Activated T-cell treated with anti-CD3 and anti-CD28 coated beads, Interleukin-2, amount 50 U/mL, for 72 hours (primary cell): Measurements from ENCODE around the gene FXYD4. TPM values are rescaled to one million over a fixed set of nuclear protein-coding genes. Genes with fewer than 3 reads are reported as not detected.

Experiments
- ATAC-seq, 2 donors: fragments of 150-1000 bp; cut with Tn5 transposase; replicated peaks in 1 of 2; 2 replicates each; pipeline ENCODE4 v1.10.0; 2021; ENCODE audit warnings: moderate library complexity in 2 of 2, mild to moderate bottlenecking in 1 of 2
- DNase-seq, 2 donors: peaks; one replicate each; pipeline ENCODE4 v3.0.0; 2021 to 2022; ENCODE audit warnings: mixed read lengths in 1 of 2
- H3K27ac Mint-ChIP-seq: one replicate; pipeline ENCODE4 v1.8.0; 2022; ENCODE audit warnings: mild to moderate bottlenecking, moderate library complexity, mixed read lengths
- H3K27me3 Mint-ChIP-seq: one replicate; pipeline ENCODE4 v1.8.0; 2022; ENCODE audit warnings: low read depth, mixed read lengths
- H3K36me3 Mint-ChIP-seq, 2 donors: one replicate each; pipeline ENCODE4 v1.8.0; 2022; ENCODE audit warnings: mixed read lengths in 2 of 2, mild to moderate bottlenecking in 1 of 2; ENCODE audit not compliant: insufficient read depth in 2 of 2
- H3K4me1 Mint-ChIP-seq: one replicate; pipeline ENCODE4 v1.8.0; 2022; ENCODE audit warnings: low read depth, mixed read lengths
- H3K4me3 Mint-ChIP-seq, 2 donors: one replicate each; pipeline ENCODE4 v1.8.0; 2022; ENCODE audit warnings: mild to moderate bottlenecking in 2 of 2, mixed read lengths in 2 of 2, moderate library complexity in 2 of 2
- H3K9me3 Mint-ChIP-seq, 2 donors: one replicate each; pipeline ENCODE4 v1.8.0; 2022; ENCODE audit warnings: mixed read lengths in 2 of 2
- total RNA-seq, 2 donors: library from RNA; stranded (reverse); gene quantifications; one replicate each; pipeline ENCODE4 v1.2.3, GENCODE V29; 2022

Gene FXYD4
- total RNA-seq, 2 donors from 2014 or later: not detected

- Mint-ChIP-seq H3K27ac (no peak overlapping the region), H3K36me3 (no peaks in the 10 kb centered on the region), H3K4me3 (no peak overlapping the region), H3K27me3 (no peaks in the 10 kb centered on the region), H3K4me1 (no peaks in the 10 kb centered on the region), H3K9me3 (no peaks in the 10 kb centered on the region)
- DNase-seq (no peak), ATAC-seq (no peak)
These were observed 1.4 kb downstream of the FXYD4 start for GRCh38 chr10:43372765-43373361.

GRCh38 chr10:43373461-43373860 is 2.0 kb downstream of the FXYD4 start:
- Mint-ChIP-seq H3K27ac (no peak overlapping the region), H3K4me1 (no peaks in the 10 kb centered on the region), H3K36me3 (no peaks in the 10 kb centered on the region), H3K4me3 (no peak overlapping the region), H3K9me3 (no peaks in the 10 kb centered on the region), H3K27me3 (no peaks in the 10 kb centered on the region)
- DNase-seq: no peak
- ATAC-seq: no peak

GRCh38 chr10:43374194-43374593 is 2.8 kb downstream of the FXYD4 start:
- Mint-ChIP-seq H3K27ac (no peak overlapping the region), H3K4me3 (no peak overlapping the region), H3K9me3 (no peaks in the 10 kb centered on the region), H3K36me3 (no peaks in the 10 kb centered on the region), H3K4me1 (no peaks in the 10 kb centered on the region), H3K27me3 (no peaks in the 10 kb centered on the region)
- DNase-seq (no peak), ATAC-seq (no peak)

GRCh38 chr10:43375401-43376020 is 4.1 kb downstream of the FXYD4 start:
- ATAC-seq (no peak), DNase-seq (no peak)
- no peaks in the 10 kb centered on the region for H3K36me3 Mint-ChIP-seq
- H3K4me3 Mint-ChIP-seq: no peak overlapping the region
- H3K9me3 Mint-ChIP-seq: no peaks in the 10 kb centered on the region
- H3K4me1 Mint-ChIP-seq: peaks cover 3% of the 10 kb centered on the region
- no peaks in the 10 kb centered on the region for H3K27me3 Mint-ChIP-seq
- H3K27ac Mint-ChIP-seq: no peak overlapping the region

GRCh38 chr10:43376046-43376635 is 4.7 kb downstream of the FXYD4 start:
- DNase-seq (no peak), ATAC-seq (no peak)
- Mint-ChIP-seq H3K4me3 (no peak overlapping the region), H3K27me3 (no peaks in the 10 kb centered on the region), H3K4me1 (peaks cover 9% of the 10 kb centered on the region), H3K36me3 (no peaks in the 10 kb centered on the region), H3K9me3 (no peaks in the 10 kb centered on the region), H3K27ac (no peak overlapping the region)

- Mint-ChIP-seq H3K27ac (no peak overlapping the region), H3K4me3 (no peak overlapping the region), H3K4me1 (peaks cover 10% of the 10 kb centered on the region), H3K27me3 (no peaks in the 10 kb centered on the region), H3K36me3 (no peaks in the 10 kb centered on the region), H3K9me3 (no peaks in the 10 kb centered on the region)
- DNase-seq (no peak), ATAC-seq (no peak)
These were observed 5.5 kb downstream of the FXYD4 start for GRCh38 chr10:43376828-43377423.

- H3K27ac Mint-ChIP-seq: no peak overlapping the region
- H3K27me3 Mint-ChIP-seq: no peaks in the 10 kb centered on the region
- H3K4me3 Mint-ChIP-seq: no peak overlapping the region
- peaks cover 10% of the 10 kb centered on the region for H3K4me1 Mint-ChIP-seq
- H3K36me3 Mint-ChIP-seq: no peaks in the 10 kb centered on the region
- DNase-seq: no peak
- H3K9me3 Mint-ChIP-seq: no peaks in the 10 kb centered on the region
- no peak for ATAC-seq
These were observed 6.0 kb downstream of the FXYD4 start for GRCh38 chr10:43377424-43377883.

- Mint-ChIP-seq H3K4me1 (peaks cover 13% of the 10 kb centered on the region), H3K27me3 (no peaks in the 10 kb centered on the region), H3K4me3 (peak overlapping the region in 1 of 2 donors; percentile 47), H3K27ac (peak overlapping the region; percentile 95), H3K9me3 (no peaks in the 10 kb centered on the region), H3K36me3 (no peaks in the 10 kb centered on the region)
- ATAC-seq (peak; percentile 87 to 90), DNase-seq (peak; percentile 20 to 24)
These were observed 9.3 kb downstream of the FXYD4 start for GRCh38 chr10:43380610-43381222.

GRCh38 chr10:43383204-43383971 is 12.0 kb downstream of the FXYD4 start:
- H3K27ac Mint-ChIP-seq: peak overlapping the region; percentile 54
- no peak for DNase-seq
- no peaks in the 10 kb centered on the region for H3K9me3 Mint-ChIP-seq
- ATAC-seq: no peak
- peaks cover 10 to 18% of the 10 kb centered on the region in 2 donors for H3K36me3 Mint-ChIP-seq
- no peak overlapping the region for H3K4me3 Mint-ChIP-seq
- no peaks in the 10 kb centered on the region for H3K27me3 Mint-ChIP-seq
- H3K4me1 Mint-ChIP-seq: peaks cover 35% of the 10 kb centered on the region

- DNase-seq: no peak
- Mint-ChIP-seq H3K36me3 (peaks cover 14 to 27% of the 10 kb centered on the region in 2 donors), H3K4me3 (no peak overlapping the region), H3K4me1 (peaks cover 43% of the 10 kb centered on the region), H3K27ac (peak overlapping the region; percentile 47), H3K9me3 (no peaks in the 10 kb centered on the region), H3K27me3 (no peaks in the 10 kb centered on the region)
- no peak for ATAC-seq
These were observed 13.1 kb downstream of the FXYD4 start for GRCh38 chr10:43384252-43385221.

- ATAC-seq (no peak), DNase-seq (no peak)
- Mint-ChIP-seq H3K4me1 (peaks cover 50% of the 10 kb centered on the region), H3K27ac (peak overlapping the region; percentile 24), H3K9me3 (no peaks in the 10 kb centered on the region), H3K27me3 (no peaks in the 10 kb centered on the region), H3K4me3 (no peak overlapping the region), H3K36me3 (peaks cover 18 to 34% of the 10 kb centered on the region in 2 donors)
These were observed 14.1 kb downstream of the FXYD4 start for GRCh38 chr10:43385412-43386004.
